ENCODE results near the gene ABCE1. TPM values are rescaled to one million over a fixed set of nuclear protein-coding genes. Genes with fewer than 3 reads are reported as not detected.

Gene ABCE1
- total and polyA plus RNA-seq, 2 donors (not counting 1 experiment from before 2014, with no cell fraction given), result 31.3 to 46.2 TPM

- peak overlapping the region; percentile 66 to 94 (median 79) for H3K4me3 ChIP-seq (ENCODE audit: control extremely low read depth in 1 of 5, extremely low read depth in 1 of 5, insufficient read depth in 1 of 5, low read depth in 2 of 5, low read length in 4 of 5)
- H3K27ac ChIP-seq (ENCODE audit: low read length in 2 of 2), result peak overlapping the region; percentile 89 to 90
- peaks cover 33 to 40% of the 10 kb centered on the region in 2 donors for H3K4me1 ChIP-seq (ENCODE audit: control insufficient read depth in 2 of 2, insufficient read depth in 2 of 2, low read length in 2 of 2)
- intact Hi-C loops (cut with micrococcal nuclease), result loop anchor here (5.0 to 10.0 kb wide), 2 partner anchors 947 to 1585 kb away; partner anchors contain the start of gene SMARCA5
- peaks cover 2% of the 10 kb centered on the region for H3K9me3 Mint-ChIP-seq (ENCODE audit: insufficient read depth)
- peak overlapping the region; percentile 98 for H3K27ac Mint-ChIP-seq
- H3K36me3 ChIP-seq (replicated peaks in 1 of 2; ENCODE audit: control extremely low read depth in 1 of 2, control insufficient read depth in 1 of 2, extremely low read depth in 1 of 2, insufficient read depth in 2 of 2, low read length in 1 of 2), result peaks cover 0 to 23% of the 10 kb centered on the region in 2 experiments
- 0% methylated on average over 1 of the region's 10 CpGs for WGBS (ENCODE audit: insufficient coverage)
- H3K9me3 ChIP-seq (ENCODE audit: control extremely low read depth in 1 of 3, control insufficient read depth in 2 of 3, insufficient read depth in 1 of 3, low read length in 2 of 3), result peaks cover 0 to 7% (median 2%) of the 10 kb centered on the region in 3 donors
- DNase-seq (no peak), ATAC-seq (ENCODE audit: low read depth) (no peak)
- peak overlapping the region; percentile 98 for H3K4me3 Mint-ChIP-seq
- peaks cover 42% of the 10 kb centered on the region for H3K4me1 Mint-ChIP-seq
- TF ChIP-seq CTCF (IDR thresholded peaks at IDR 0.05) (no peak), EZH2 (IDR thresholded peaks at IDR 0.05; ENCODE audit: borderline replicate concordance, insufficient read depth, low read depth, low read length, poor library complexity, severe bottlenecking) (no peak)
- peaks cover 96% of the 10 kb centered on the region for H3K79me2 ChIP-seq (ENCODE audit: control insufficient read depth, insufficient read depth, low read length)
- H3K4me2 ChIP-seq (replicated peaks; ENCODE audit: low read depth, low read length, poor library complexity, severe bottlenecking), result peak overlapping the region; percentile 85
- H3K27me3 ChIP-seq (replicated peaks in 1 of 4; ENCODE audit: control extremely low read depth in 1 of 4, control insufficient read depth in 3 of 4, insufficient read depth in 4 of 4, low read length in 3 of 4), result no peaks in the 10 kb centered on the region
- ChIA-PET CTCF (interaction anchor here (0.6 kb wide), 1 partner anchor 71 kb away, joined by 3 read pairs; no protein-coding TSS in a partner anchor), POLR2A (interaction anchor here (0.5 to 1.2 kb wide), 2 partner anchors 42 to 82 kb away, joined by 3 read pairs; no protein-coding TSS in a partner anchor)
- peak overlapping the region; percentile 87 for H3K9ac ChIP-seq (ENCODE audit: low read length)
- H4K20me1 ChIP-seq (ENCODE audit: control insufficient read depth, insufficient read depth, low read length, poor library complexity, severe bottlenecking), result peaks cover 2% of the 10 kb centered on the region
- H3K27me3 Mint-ChIP-seq, result no peaks in the 10 kb centered on the region
- peak overlapping the region; percentile 96 for H2AFZ ChIP-seq (ENCODE audit: insufficient read depth, low read depth, low read length, poor library complexity, severe bottlenecking)
Measured at GRCh38 chr4:145097331-145097820, 735 bp upstream of the ABCE1 start.

GRCh38 chr4:145098675-145099037 is 545 bp downstream of the ABCE1 start:
- Histone ChIP-seq H3K27ac (ENCODE audit: low read length in 2 of 2) (peak overlapping the region; percentile 89 to 90), H3K79me2 (ENCODE audit: control insufficient read depth, insufficient read depth, low read length) (peaks cover 95% of the 10 kb centered on the region), H3K36me3 (replicated peaks in 1 of 2; ENCODE audit: control extremely low read depth in 1 of 2, control insufficient read depth in 1 of 2, extremely low read depth in 1 of 2, insufficient read depth in 2 of 2, low read length in 1 of 2) (peaks cover 0 to 11% of the 10 kb centered on the region in 2 experiments), H3K4me3 (ENCODE audit: control extremely low read depth in 1 of 5, extremely low read depth in 1 of 5, insufficient read depth in 1 of 5, low read depth in 2 of 5, low read length in 4 of 5) (peak overlapping the region; percentile 66 to 94 (median 79)), H3K4me1 (ENCODE audit: control insufficient read depth in 2 of 2, insufficient read depth in 2 of 2, low read length in 2 of 2) (peaks cover 40 to 52% of the 10 kb centered on the region in 2 donors), H3K4me2 (replicated peaks; ENCODE audit: low read depth, low read length, poor library complexity, severe bottlenecking) (peak overlapping the region; percentile 85), H3K27me3 (replicated peaks in 1 of 4; ENCODE audit: control extremely low read depth in 1 of 4, control insufficient read depth in 3 of 4, insufficient read depth in 4 of 4, low read length in 3 of 4) (no peaks in the 10 kb centered on the region), H4K20me1 (ENCODE audit: control insufficient read depth, insufficient read depth, low read length, poor library complexity, severe bottlenecking) (no peaks in the 10 kb centered on the region), H3K9ac (ENCODE audit: low read length) (peak overlapping the region; percentile 87), H2AFZ (ENCODE audit: insufficient read depth, low read depth, low read length, poor library complexity, severe bottlenecking) (peak overlapping the region; percentile 96), H3K9me3 (ENCODE audit: control extremely low read depth in 1 of 3, control insufficient read depth in 2 of 3, insufficient read depth in 1 of 3, low read length in 2 of 3) (peaks cover 0 to 5% (median 2%) of the 10 kb centered on the region in 3 donors)
- H3K4me1 Mint-ChIP-seq, result peaks cover 47% of the 10 kb centered on the region
- WGBS (ENCODE audit: insufficient coverage), result 0% methylated on average over 2 of the region's 9 CpGs
- no peak for DNase-seq
- H3K27ac Mint-ChIP-seq, result peak overlapping the region; percentile 98
- no peak for TF ChIP-seq CTCF (IDR thresholded peaks at IDR 0.05)
- no peak for TF ChIP-seq EZH2 (IDR thresholded peaks at IDR 0.05; ENCODE audit: borderline replicate concordance, insufficient read depth, low read depth, low read length, poor library complexity, severe bottlenecking)
- intact Hi-C loops (cut with micrococcal nuclease), result loop anchor here (1.0 to 10.0 kb wide), 4 partner anchors 82 to 1586 kb away; partner anchors contain the start of genes OTUD4 and SMARCA5
- peak overlapping the region; percentile 98 for H3K4me3 Mint-ChIP-seq
- no peaks in the 10 kb centered on the region for H3K27me3 Mint-ChIP-seq
- CTCF ChIA-PET, result interaction anchor here (1.2 kb wide), 1 partner anchor 518 kb away, joined by 3 read pairs; no protein-coding TSS in a partner anchor
- H3K9me3 Mint-ChIP-seq (ENCODE audit: insufficient read depth), result peaks cover under 1% of the 10 kb centered on the region
- POLR2A ChIA-PET, result interaction anchor here (0.7 to 1.1 kb wide), 3 partner anchors 82 to 1583 kb away, joined by 3 read pairs; partner anchors contain the start of gene OTUD4
- no peak for ATAC-seq (ENCODE audit: low read depth)

Data from B cell (primary cell).